MCF 10A (cell line): ENCODE measurements around the gene USHBP1. TPM values are rescaled to one million over a fixed set of nuclear protein-coding genes. Genes with fewer than 3 reads are reported as not detected.

ENCODE experiments used
- BruUV-seq: library from RNA; stranded (reverse); fragments of 400-500 nt; replicated peaks from 2 replicates; lab custom pipeline; 2021; lab: Mats Ljungman, UMichigan
- CTCF ChIA-PET: fragments of 300-600 bp; sonication (Branson Sonifier 250); formaldehyde crosslinking; extraction: SDS; loops from one replicate; lab custom pipeline; 2021; ENCODE audit warnings: antibody characterized with exemption, inconsistent platforms; lab: Yijun Ruan, JAX
- POLR2A ChIA-PET: fragments of 300-600, 350-650 bp; sonication (Branson Sonifier 250); formaldehyde crosslinking; extraction: SDS; loops from one replicate; lab custom pipeline; 2020; ENCODE audit warnings: antibody characterized with exemption, inconsistent platforms; lab: Yijun Ruan, JAX
- DNase-seq: peaks from one replicate; pipeline ENCODE4 v3.0.0-alpha.2; 2018; ENCODE audit not compliant: unreplicated experiment
- H3K27ac Mint-ChIP-seq: one replicate; pipeline ENCODE4 v1.8.0; 2022; ENCODE audit warnings: mild to moderate bottlenecking, low read depth, mixed read lengths; ENCODE audit not compliant: unreplicated experiment
- H3K27me3 Mint-ChIP-seq: one replicate; pipeline ENCODE4 v1.8.0; 2022; ENCODE audit warnings: mixed read lengths; ENCODE audit not compliant: insufficient read depth, unreplicated experiment
- H3K36me3 Mint-ChIP-seq: one replicate; pipeline ENCODE4 v1.8.0; 2022; ENCODE audit warnings: mild to moderate bottlenecking, moderate library complexity, mixed read lengths; ENCODE audit not compliant: insufficient read depth, unreplicated experiment
- H3K4me1 Mint-ChIP-seq: one replicate; pipeline ENCODE4 v1.8.0; 2022; ENCODE audit warnings: mixed read lengths; ENCODE audit not compliant: insufficient read depth, unreplicated experiment
- H3K4me3 Mint-ChIP-seq: one replicate; pipeline ENCODE4 v1.8.0; 2022; ENCODE audit warnings: mild to moderate bottlenecking, moderate library complexity, mixed read lengths; ENCODE audit not compliant: unreplicated experiment
- H3K9me3 Mint-ChIP-seq: one replicate; pipeline ENCODE4 v1.8.0; 2022; ENCODE audit warnings: mixed read lengths; ENCODE audit not compliant: unreplicated experiment
- intact Hi-C: fragments of 100-400 bp; cut with micrococcal nuclease; formaldehyde crosslinking; loops from 2 replicates; pipeline ENCODE4 v1.14.1; 2022
- total RNA-seq: library from RNA; stranded (reverse); gene quantifications from 2 replicates; pipeline ENCODE4 v1.2.3, GENCODE V29; 2022
- TF ChIP-seq, protein P1 (sequence below): fragments of 200-600 bp; IDR thresholded peaks from one replicate; pipeline ENCODE4 v1.8.0; 2022; ENCODE audit warnings: antibody characterized with exemption, mild to moderate bottlenecking; ENCODE audit not compliant: unreplicated experiment

The USHBP1 gene
- total RNA-seq, 1 experiment from 2014 or later = not detected

DNA sequence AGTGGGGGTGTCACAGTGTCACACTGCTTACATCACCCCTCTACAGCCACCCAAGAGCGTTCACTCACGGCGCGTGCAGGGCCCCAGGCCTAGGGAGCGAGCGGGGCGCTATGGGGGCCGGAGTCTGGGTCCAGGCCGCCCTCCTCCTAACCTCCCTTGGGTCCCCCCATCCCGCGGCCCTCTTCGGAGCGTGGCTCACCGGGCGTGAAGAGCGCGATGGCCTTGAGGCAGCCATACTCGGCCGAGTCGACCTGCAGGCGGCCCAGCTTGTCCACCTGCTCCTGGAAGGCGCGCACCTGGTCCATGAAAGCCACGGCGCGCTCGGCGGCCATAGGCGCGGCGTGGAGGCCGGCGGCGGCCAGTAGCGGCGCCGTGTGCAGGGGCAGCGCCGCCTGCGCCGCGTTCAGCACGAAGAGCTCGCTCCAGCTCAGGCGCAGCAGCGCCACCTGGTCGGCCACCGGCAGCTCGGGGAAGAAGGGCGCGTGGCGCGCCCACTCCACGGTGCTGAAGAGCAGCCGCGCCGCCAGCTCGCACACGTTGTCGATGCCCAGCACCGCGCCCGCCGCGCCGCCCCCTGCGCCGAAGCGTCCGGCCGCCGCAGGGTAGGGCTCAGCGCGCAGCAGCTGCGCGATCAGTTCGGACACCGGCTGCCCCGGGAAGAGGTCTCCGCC is 29.1 kb downstream of the USHBP1 start:
- no TSS peak for BruUV-seq
- Mint-ChIP-seq H3K36me3 (peaks cover 69% of the 10 kb centered on the region), H3K27me3 (no peaks in the 10 kb centered on the region), H3K27ac (no peak overlapping the region), H3K4me3 (peak overlapping the region; percentile 57), H3K4me1 (no peaks in the 10 kb centered on the region), H3K9me3 (no peaks in the 10 kb centered on the region)
- intact Hi-C loops = no loop called here
- ChIA-PET CTCF (interaction anchor here (0.5 to 1.0 kb wide), 4 partner anchors 20 to 453 kb away, joined by 3 to 5 read pairs (median 4); no protein-coding TSS in a partner anchor), POLR2A (interaction anchor here (0.8 to 3.7 kb wide), 4 partner anchors 9 to 57 kb away, joined by 3 to 35 read pairs (median 12); partner anchors contain the start of genes NR2F6, OCEL1 and USE1)
- DNase-seq = peak; percentile 32
- TF ChIP-seq, protein P1, sequence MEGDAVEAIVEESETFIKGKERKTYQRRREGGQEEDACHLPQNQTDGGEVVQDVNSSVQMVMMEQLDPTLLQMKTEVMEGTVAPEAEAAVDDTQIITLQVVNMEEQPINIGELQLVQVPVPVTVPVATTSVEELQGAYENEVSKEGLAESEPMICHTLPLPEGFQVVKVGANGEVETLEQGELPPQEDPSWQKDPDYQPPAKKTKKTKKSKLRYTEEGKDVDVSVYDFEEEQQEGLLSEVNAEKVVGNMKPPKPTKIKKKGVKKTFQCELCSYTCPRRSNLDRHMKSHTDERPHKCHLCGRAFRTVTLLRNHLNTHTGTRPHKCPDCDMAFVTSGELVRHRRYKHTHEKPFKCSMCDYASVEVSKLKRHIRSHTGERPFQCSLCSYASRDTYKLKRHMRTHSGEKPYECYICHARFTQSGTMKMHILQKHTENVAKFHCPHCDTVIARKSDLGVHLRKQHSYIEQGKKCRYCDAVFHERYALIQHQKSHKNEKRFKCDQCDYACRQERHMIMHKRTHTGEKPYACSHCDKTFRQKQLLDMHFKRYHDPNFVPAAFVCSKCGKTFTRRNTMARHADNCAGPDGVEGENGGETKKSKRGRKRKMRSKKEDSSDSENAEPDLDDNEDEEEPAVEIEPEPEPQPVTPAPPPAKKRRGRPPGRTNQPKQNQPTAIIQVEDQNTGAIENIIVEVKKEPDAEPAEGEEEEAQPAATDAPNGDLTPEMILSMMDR = peak; percentile 20

DNA sequence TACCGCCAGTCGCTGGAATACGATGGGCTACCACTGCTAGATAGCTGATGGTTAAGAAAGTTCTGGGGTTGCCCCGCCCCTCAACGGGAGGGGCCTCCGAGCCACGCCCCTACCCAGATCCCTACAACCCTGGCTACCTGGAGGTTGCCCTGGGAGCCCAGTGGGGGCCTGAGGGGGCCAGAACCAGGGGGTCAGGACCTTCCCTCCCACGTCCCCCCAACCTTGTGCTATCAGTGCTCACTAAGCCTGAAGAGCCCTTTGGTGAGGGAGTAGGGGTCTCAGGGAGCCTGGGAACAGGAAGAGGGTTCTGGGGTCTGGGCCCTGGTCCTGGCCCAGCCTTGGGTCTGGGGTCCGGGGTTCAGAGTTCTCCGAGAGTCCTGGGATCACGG is 29.6 kb downstream of the USHBP1 start:
- Mint-ChIP-seq H3K27ac (no peak overlapping the region), H3K27me3 (no peaks in the 10 kb centered on the region), H3K9me3 (no peaks in the 10 kb centered on the region), H3K4me1 (no peaks in the 10 kb centered on the region), H3K4me3 (peak overlapping the region; percentile 57), H3K36me3 (peaks cover 66% of the 10 kb centered on the region)
- ChIA-PET POLR2A (interaction anchor here (1.2 to 3.7 kb wide), 4 partner anchors 8 to 29 kb away, joined by 5 to 35 read pairs (median 12); partner anchors contain the start of genes NR2F6, OCEL1, USE1 and USHBP1), CTCF (interaction anchor here (0.7 to 1.0 kb wide), 4 partner anchors 19 to 453 kb away, joined by 3 to 6 read pairs (median 4); no protein-coding TSS in a partner anchor)
- DNase-seq = peak; percentile 67
- intact Hi-C loops = no loop called here
- BruUV-seq = no TSS peak
- TF ChIP-seq, protein P1 = no peak

DNA sequence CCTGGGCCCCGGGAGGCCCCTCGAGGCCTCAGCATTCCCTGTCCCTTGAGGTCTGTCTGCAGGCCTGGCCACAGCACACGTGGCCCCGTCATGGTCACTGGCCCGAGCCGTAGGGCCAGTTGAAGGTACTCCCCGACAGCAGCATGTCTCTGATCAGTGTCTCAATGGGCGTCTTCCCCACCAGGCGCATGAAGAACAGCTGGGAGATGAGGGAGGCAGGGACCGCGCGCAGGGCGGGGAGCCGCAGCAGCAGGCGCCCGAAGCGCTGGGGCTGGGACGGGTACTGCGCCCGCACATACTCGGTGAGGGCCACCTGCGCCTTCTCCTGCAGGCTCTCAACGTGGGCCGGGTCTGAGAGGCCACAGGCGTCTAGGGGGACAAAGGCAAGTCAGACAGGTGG is 32.3 kb downstream of the USHBP1 start:
- ChIA-PET POLR2A (no interaction called here), CTCF (interaction anchor here (0.6 kb wide), 1 partner anchor 553 kb away, joined by 3 read pairs; no protein-coding TSS in a partner anchor)
- no TSS peak for BruUV-seq
- Mint-ChIP-seq H3K27me3 (no peaks in the 10 kb centered on the region), H3K4me3 (no peak overlapping the region), H3K9me3 (no peaks in the 10 kb centered on the region), H3K4me1 (no peaks in the 10 kb centered on the region), H3K36me3 (peaks cover 43% of the 10 kb centered on the region), H3K27ac (no peak overlapping the region)
- no peak for DNase-seq
- intact Hi-C loops = no loop called here
- TF ChIP-seq, protein P1 = no peak

DNA sequence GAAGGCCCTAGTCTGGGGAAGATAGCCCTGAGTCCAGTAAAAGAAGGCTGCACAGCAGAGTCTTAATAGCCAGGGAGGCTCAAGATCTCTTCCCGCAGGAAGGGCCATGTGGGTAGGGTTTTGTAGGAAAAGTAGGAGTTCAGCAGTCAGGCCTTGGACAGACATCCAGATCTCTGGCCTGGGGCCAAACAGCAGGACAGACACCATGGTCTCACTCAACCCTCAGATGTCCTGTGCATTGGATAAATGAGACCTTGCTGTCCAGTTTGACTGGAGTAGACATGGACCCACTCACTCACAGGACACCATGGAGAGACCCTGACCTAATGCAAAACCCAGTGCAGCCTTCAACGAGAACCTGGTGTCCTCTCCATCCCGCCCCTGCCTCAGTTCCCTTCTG is 34.7 kb downstream of the USHBP1 start:
- Mint-ChIP-seq H3K27me3 (no peaks in the 10 kb centered on the region), H3K36me3 (peaks cover 42% of the 10 kb centered on the region), H3K4me1 (no peaks in the 10 kb centered on the region), H3K9me3 (no peaks in the 10 kb centered on the region), H3K27ac (no peak overlapping the region), H3K4me3 (no peak overlapping the region)
- ChIA-PET CTCF (no interaction called here), POLR2A (no interaction called here)
- TF ChIP-seq, protein P1 = no peak
- BruUV-seq = no TSS peak
- intact Hi-C loops = loop anchor here (10.0 kb wide), 1 partner anchor 155 kb away; the partner anchor contains the start of genes HAUS8 and MYO9B
- no peak for DNase-seq
